HCT116 (cell line): ENCODE data around the gene CWC27. TPM values are rescaled to one million over a fixed set of nuclear protein-coding genes. Genes with fewer than 3 reads are reported as not detected.

Source experiments
- ATAC-seq: fragments of 200-7000 bp; cut with Tn5 transposase; 2 replicates; pipeline ENCODE4 v1.9.1; 2020; ENCODE audit warnings: mild to moderate bottlenecking, moderate library complexity
- BruUV-seq: library from RNA; stranded (reverse); fragments of 400-500 nt; replicated peaks from 2 replicates; lab custom pipeline; 2021; lab: Mats Ljungman, UMichigan
- CTCF ChIA-PET: fragments of 300-600 bp; sonication (Branson Sonifier 250); formaldehyde crosslinking; loops from one replicate; lab custom pipeline; 2021; ENCODE audit warnings: antibody characterized with exemption; lab: Charles Lee
- POLR2A ChIA-PET: fragments of 300-600, 350-600 bp; sonication (Branson Sonifier 250); formaldehyde crosslinking; loops from one replicate; lab custom pipeline; 2021; ENCODE audit warnings: antibody characterized with exemption; lab: Charles Lee
- RAD21 ChIA-PET, 2 experiments: fragments of 300-600 bp; sonication (Branson Sonifier 250); formaldehyde crosslinking; loops; one replicate each; lab custom pipeline; 2023; ENCODE audit warnings: low total read pairs in 2 of 2; ENCODE audit not compliant: uncharacterized antibody in 2 of 2, unreplicated experiment in 2 of 2, low non-redundant PET in 1 of 2; lab: Charles Lee
- DNase-seq: peaks from one replicate; pipeline ENCODE4 v3.0.0-alpha.2; 2010; ENCODE audit warnings: low read depth, low spot score
- H2AFZ ChIP-seq: fragments of 200-600 bp; shearing (Covaris generic), sonication (generic); 2 replicates; pipeline ENCODE4 v1.6.1; 2017; ENCODE audit warnings: low read depth, mixed run types, mixed read lengths, antibody characterized with exemption, low read length; ENCODE audit not compliant: poor library complexity, severe bottlenecking
- H3K27ac ChIP-seq: 2 replicates; pipeline ENCODE4 v1.5.1; 2012; ENCODE audit warnings: low read depth, low read length
- H3K27me3 ChIP-seq: fragments of 200-600 bp; sonication (generic); 2 replicates; pipeline ENCODE4 v1.6.1; 2016; ENCODE audit warnings: mixed run types, low read length, mixed read lengths; ENCODE audit not compliant: insufficient read depth
- H3K36me3 ChIP-seq, 2 experiments: fragments of 200-500 bp in 1 of 2; fragments of 200-600 bp in 1 of 2; sonication (Bioruptor generic) in 1 of 2; sonication (generic) in 1 of 2; 2 replicates each; pipeline versions ENCODE4 v1.5.1 to v1.6.1; 2014 to 2016; ENCODE audit warnings: low read length in 2 of 2, inconsistent platforms in 1 of 2, mixed read lengths in 1 of 2, mixed run types in 1 of 2; ENCODE audit not compliant: insufficient read depth in 2 of 2, control insufficient read depth in 1 of 2
- H3K4me1 ChIP-seq, 2 experiments: fragments of 200-600 bp in 1 of 2; sonication (generic) in 1 of 2; 2 replicates each; pipeline versions ENCODE4 v1.5.1 to v1.6.1; 2012 to 2017; ENCODE audit warnings: low read length in 2 of 2, inconsistent platforms in 1 of 2, mild to moderate bottlenecking in 1 of 2, mixed read lengths in 1 of 2, mixed run types in 1 of 2, moderate library complexity in 1 of 2; ENCODE audit not compliant: insufficient read depth in 2 of 2, control insufficient read depth in 1 of 2
- H3K4me2 ChIP-seq: fragments of 200-600 bp; sonication (generic); 2 replicates; pipeline ENCODE4 v1.6.1; 2017; ENCODE audit warnings: mixed run types, low read length, mixed read lengths
- H3K4me3 ChIP-seq, 2 experiments: fragments of 200-600 bp in 1 of 2; sonication (generic) in 1 of 2; replicated peaks in 1 of 2; 2 replicates each; pipeline ENCODE4 v1.5.1; 2011 to 2016; ENCODE audit warnings: low read length in 2 of 2, control low read depth in 1 of 2, low read depth in 1 of 2, mild to moderate bottlenecking in 1 of 2, mixed read lengths in 1 of 2, mixed run types in 1 of 2
- H3K79me2 ChIP-seq: fragments of 200-600 bp; sonication (generic); 2 replicates; pipeline ENCODE4 v1.6.1; 2017; ENCODE audit warnings: mild to moderate bottlenecking, mixed run types, low read length, moderate library complexity, mixed read lengths; ENCODE audit not compliant: insufficient read depth
- H3K9ac ChIP-seq: fragments of 200-600 bp; sonication (generic); 2 replicates; pipeline ENCODE4 v1.6.1; 2016; ENCODE audit warnings: low read length, mixed read lengths
- H3K9me2 ChIP-seq: fragments of 200-600 bp; sonication (generic), shearing (Covaris generic); 2 replicates; pipeline ENCODE4 v1.6.1; 2017; ENCODE audit warnings: mixed run types, mild to moderate bottlenecking, moderate library complexity; ENCODE audit not compliant: insufficient read depth
- H3K9me3 ChIP-seq, 2 experiments: fragments of 200-500 bp in 1 of 2; fragments of 200-600 bp in 1 of 2; sonication (Bioruptor generic) in 1 of 2; sonication (generic) in 1 of 2; 2 replicates each; pipeline ENCODE4 v1.6.1; 2014 to 2017; ENCODE audit warnings: low read length in 2 of 2, mixed read lengths in 2 of 2, inconsistent platforms in 1 of 2, low read depth in 1 of 2, mild to moderate bottlenecking in 1 of 2, mixed run types in 1 of 2, moderate library complexity in 1 of 2; ENCODE audit not compliant: control insufficient read depth in 1 of 2, insufficient read depth in 1 of 2
- H4K20me1 ChIP-seq: fragments of 200-600 bp; sonication (generic), shearing (Covaris generic); 2 replicates; pipeline ENCODE4 v1.6.1; 2017; ENCODE audit warnings: mixed run types, mild to moderate bottlenecking, moderate library complexity; ENCODE audit not compliant: insufficient read depth
- CBX3 ChIP-seq: IDR thresholded peaks from 2 replicates; pipeline ENCODE4 v1.6.1; 2012; ENCODE audit warnings: low read depth
- CEBPB ChIP-seq: IDR thresholded peaks from 2 replicates; pipeline ENCODE4 v1.6.1; 2012; ENCODE audit warnings: low read depth
- CTCF ChIP-seq, 3 experiments: fragments of 200-600 bp in 1 of 3; sonication (generic) in 1 of 3; IDR thresholded peaks in 2 of 3; conservative IDR thresholded peaks in 1 of 3; 2 replicates each; pipeline ENCODE4 v1.5.1; 2012 to 2017; ENCODE audit warnings: low read depth in 2 of 3, low read length in 2 of 3, antibody characterized with exemption in 1 of 3, borderline replicate concordance in 1 of 3, control low read depth in 1 of 3, mild to moderate bottlenecking in 1 of 3, mixed read lengths in 1 of 3, mixed run types in 1 of 3, moderate library complexity in 1 of 3; ENCODE audit not compliant: insufficient read depth in 1 of 3
- EGR1 ChIP-seq: IDR thresholded peaks from 2 replicates; pipeline ENCODE4 v1.6.1; 2012; ENCODE audit warnings: low read depth
- ELF1 ChIP-seq: IDR thresholded peaks from 2 replicates; pipeline ENCODE4 v1.6.1; 2012; ENCODE audit warnings: low read depth, borderline replicate concordance
- EZH2 ChIP-seq: fragments of 200-600 bp; sonication (generic); IDR thresholded peaks from 2 replicates; pipeline ENCODE4 v1.6.1; 2017; ENCODE audit warnings: antibody characterized with exemption, mixed run types
- FOSL1 ChIP-seq: IDR thresholded peaks from 2 replicates; pipeline ENCODE4 v1.6.1; 2012; ENCODE audit warnings: low read depth
- JUND ChIP-seq: IDR thresholded peaks from 2 replicates; pipeline ENCODE4 v1.6.1; 2012
- MAX ChIP-seq: IDR thresholded peaks from 2 replicates; pipeline ENCODE4 v1.6.1; 2012
- RAD21 ChIP-seq: IDR thresholded peaks from 2 replicates; pipeline ENCODE4 v1.6.1; 2012; ENCODE audit warnings: low read depth, mild to moderate bottlenecking
- SIN3A ChIP-seq: IDR thresholded peaks from 2 replicates; pipeline ENCODE4 v1.6.1; 2012; ENCODE audit warnings: low read depth
- SP1 ChIP-seq: IDR thresholded peaks from 2 replicates; pipeline ENCODE4 v1.6.1; 2012; ENCODE audit warnings: low read depth
- SRF ChIP-seq: IDR thresholded peaks from 2 replicates; pipeline ENCODE4 v1.6.1; 2012; ENCODE audit warnings: low read depth
- TCF7L2 ChIP-seq: IDR thresholded peaks from 2 replicates; pipeline ENCODE4 v1.7.0; 2011; ENCODE audit warnings: borderline replicate concordance, inconsistent platforms; ENCODE audit not compliant: insufficient read depth, insufficient read length; ENCODE audit errors: extremely low read depth
- YY1 ChIP-seq: IDR thresholded peaks from 2 replicates; pipeline ENCODE4 v1.6.1; 2011; ENCODE audit warnings: low read length, low read depth, moderate library complexity, mild to moderate bottlenecking; ENCODE audit not compliant: insufficient replicate concordance; ENCODE audit errors: extremely low read depth
- ZFX ChIP-seq: fragments of 450-650 bp; IDR thresholded peaks from 2 replicates; pipeline ENCODE4 v1.6.1; 2017
- ZNF274 ChIP-seq: fragments of 200-500 bp; sonication (Bioruptor generic); IDR thresholded peaks from 2 replicates; pipeline ENCODE4 v1.6.1; 2014; ENCODE audit warnings: mild to moderate bottlenecking, low read depth, low read length, inconsistent platforms
- intact Hi-C: fragments of 100-400 bp; cut with micrococcal nuclease; formaldehyde crosslinking; loops from 2 replicates; pipeline ENCODE4 v1.10.0; 2022
- total RNA-seq: library from RNA; stranded (reverse); gene quantifications from one replicate; pipeline ENCODE4 v1.2.1, GENCODE V29; 2021; ENCODE audit not compliant: unreplicated experiment
- TF ChIP-seq, protein P1 (sequence below): IDR thresholded peaks from 2 replicates; pipeline ENCODE4 v1.6.1; 2012; ENCODE audit warnings: low read depth
- TF ChIP-seq, protein P2 (sequence below): IDR thresholded peaks from 2 replicates; pipeline ENCODE4 v1.6.1; 2012

Gene CWC27
- total RNA-seq, 1 experiment from 2014 or later, result 29.1 TPM

GRCh38 chr5:65029178-65029577 lies 260.4 kb downstream of the CWC27 start:
- intact Hi-C loops, result no loop called here
- ChIA-PET CTCF (no interaction called here), POLR2A (no interaction called here), RAD21 (no interaction called here)
- Histone ChIP-seq H3K9ac (no peak overlapping the region), H2AFZ (no peak overlapping the region), H3K4me2 (no peak overlapping the region), H3K9me2 (no peaks in the 10 kb centered on the region), H3K27ac (no peak overlapping the region), H3K9me3 (no peaks in the 10 kb centered on the region), H4K20me1 (no peaks in the 10 kb centered on the region), H3K4me1 (no peaks in the 10 kb centered on the region), H3K36me3 (no peaks in the 10 kb centered on the region), H3K27me3 (no peaks in the 10 kb centered on the region), H3K79me2 (no peaks in the 10 kb centered on the region), H3K4me3 (no peak overlapping the region)
- BruUV-seq, result no TSS peak
- TF ChIP-seq CBX3 (no peak), CEBPB (no peak), JUND (no peak), SRF (no peak), EGR1 (no peak), ZNF274 (no peak), SP1 (no peak), RAD21 (no peak), FOSL1 (no peak), ZFX (no peak), CTCF (IDR thresholded peaks at IDR 0.05 in 2 of 3, conservative IDR thresholded peaks at IDR 0.05 in 1 of 3; ENCODE audit: borderline replicate concordance in 1 of 3, insufficient read depth in 1 of 3, low read depth in 2 of 3, low read length in 2 of 3) (no peak), SIN3A (no peak), YY1 (no peak), EZH2 (no peak), ELF1 (no peak), MAX (no peak), TCF7L2 (no peak)
- TF ChIP-seq, protein P1, sequence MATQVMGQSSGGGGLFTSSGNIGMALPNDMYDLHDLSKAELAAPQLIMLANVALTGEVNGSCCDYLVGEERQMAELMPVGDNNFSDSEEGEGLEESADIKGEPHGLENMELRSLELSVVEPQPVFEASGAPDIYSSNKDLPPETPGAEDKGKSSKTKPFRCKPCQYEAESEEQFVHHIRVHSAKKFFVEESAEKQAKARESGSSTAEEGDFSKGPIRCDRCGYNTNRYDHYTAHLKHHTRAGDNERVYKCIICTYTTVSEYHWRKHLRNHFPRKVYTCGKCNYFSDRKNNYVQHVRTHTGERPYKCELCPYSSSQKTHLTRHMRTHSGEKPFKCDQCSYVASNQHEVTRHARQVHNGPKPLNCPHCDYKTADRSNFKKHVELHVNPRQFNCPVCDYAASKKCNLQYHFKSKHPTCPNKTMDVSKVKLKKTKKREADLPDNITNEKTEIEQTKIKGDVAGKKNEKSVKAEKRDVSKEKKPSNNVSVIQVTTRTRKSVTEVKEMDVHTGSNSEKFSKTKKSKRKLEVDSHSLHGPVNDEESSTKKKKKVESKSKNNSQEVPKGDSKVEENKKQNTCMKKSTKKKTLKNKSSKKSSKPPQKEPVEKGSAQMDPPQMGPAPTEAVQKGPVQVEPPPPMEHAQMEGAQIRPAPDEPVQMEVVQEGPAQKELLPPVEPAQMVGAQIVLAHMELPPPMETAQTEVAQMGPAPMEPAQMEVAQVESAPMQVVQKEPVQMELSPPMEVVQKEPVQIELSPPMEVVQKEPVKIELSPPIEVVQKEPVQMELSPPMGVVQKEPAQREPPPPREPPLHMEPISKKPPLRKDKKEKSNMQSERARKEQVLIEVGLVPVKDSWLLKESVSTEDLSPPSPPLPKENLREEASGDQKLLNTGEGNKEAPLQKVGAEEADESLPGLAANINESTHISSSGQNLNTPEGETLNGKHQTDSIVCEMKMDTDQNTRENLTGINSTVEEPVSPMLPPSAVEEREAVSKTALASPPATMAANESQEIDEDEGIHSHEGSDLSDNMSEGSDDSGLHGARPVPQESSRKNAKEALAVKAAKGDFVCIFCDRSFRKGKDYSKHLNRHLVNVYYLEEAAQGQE, result no peak
- TF ChIP-seq, protein P2, sequence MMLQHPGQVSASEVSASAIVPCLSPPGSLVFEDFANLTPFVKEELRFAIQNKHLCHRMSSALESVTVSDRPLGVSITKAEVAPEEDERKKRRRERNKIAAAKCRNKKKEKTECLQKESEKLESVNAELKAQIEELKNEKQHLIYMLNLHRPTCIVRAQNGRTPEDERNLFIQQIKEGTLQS, result no peak
- DNase-seq (no peak), ATAC-seq (no peak)
